HG03469 (cell line): ENCODE measurements around the gene BEGAIN.
"Not testable (repeated sequence)": the region's sequence is repeated elsewhere in the genome, so short reads cannot be mapped to it uniquely, and the experiment has no call there.

Source experiments
- ATAC-seq: cut with Tn5 transposase; IDR thresholded peaks from one replicate; pipeline ENCODE4 v1.9.1; 2021; ENCODE audit warnings: mild to moderate bottlenecking, moderate library complexity, moderate number of reproducible peaks; ENCODE audit not compliant: unreplicated experiment

Gene BEGAIN

GRCh38 chr14:100526632-100527031 is 60.6 kb downstream of the BEGAIN start:
- no peak for ATAC-seq

- no peak for ATAC-seq
Measured at GRCh38 chr14:100526057-100526456, 61.2 kb downstream of the BEGAIN start.

GRCh38 chr14:100525615-100526014 is 61.6 kb downstream of the BEGAIN start:
- no peak for ATAC-seq

- ATAC-seq = no peak
Measured at GRCh38 chr14:100524933-100525243, 62.3 kb downstream of the BEGAIN start.

GRCh38 chr14:100524233-100524932 is 62.8 kb downstream of the BEGAIN start:
- ATAC-seq = no peak

GRCh38 chr14:100523843-100524169 is 63.4 kb downstream of the BEGAIN start:
- ATAC-seq = no peak

- no peak for ATAC-seq
Measured at GRCh38 chr14:100523131-100523842, 63.9 kb downstream of the BEGAIN start.

- no peak for ATAC-seq
Measured at GRCh38 chr14:100522616-100523099, 64.6 kb downstream of the BEGAIN start.

- not testable (repeated sequence) for ATAC-seq
Measured at GRCh38 chr14:100506053-100506452, 81.2 kb downstream of the BEGAIN start.

- ATAC-seq = no peak
Measured at GRCh38 chr14:100504372-100505078, 82.7 kb downstream of the BEGAIN start.

- ATAC-seq = no peak
Measured at GRCh38 chr14:100503251-100503650, 84.0 kb downstream of the BEGAIN start.

GRCh38 chr14:100502622-100503220 is 84.5 kb downstream of the BEGAIN start:
- no peak for ATAC-seq

- no peak for ATAC-seq
Measured at GRCh38 chr14:100500128-100500527, 87.1 kb downstream of the BEGAIN start.

GRCh38 chr14:100498068-100498467 is 89.1 kb downstream of the BEGAIN start:
- ATAC-seq = no peak

- ATAC-seq = no peak
Measured at GRCh38 chr14:100495917-100496316, 91.3 kb downstream of the BEGAIN start.

GRCh38 chr14:100494645-100495044 is 92.6 kb downstream of the BEGAIN start:
- ATAC-seq = no peak

- no peak for ATAC-seq
Measured at GRCh38 chr14:100490252-100490651, 97.0 kb downstream of the BEGAIN start.

GRCh38 chr14:100488057-100488456 is 99.2 kb downstream of the BEGAIN start:
- ATAC-seq = no peak

- no peak for ATAC-seq
Measured at GRCh38 chr14:100487304-100487703, 99.9 kb downstream of the BEGAIN start.
